Measurements from ENCODE around the gene GPR176.

The GPR176 gene

GRCh38 chr15:39963786-39964185 lies 43.7 kb upstream of the GPR176 start:
- TF ChIP-seq MAX (IDR thresholded peaks at IDR 0.05): no peak
- no peak for TF ChIP-seq TEAD4 (IDR thresholded peaks at IDR 0.05)
- TF ChIP-seq REST (IDR thresholded peaks at IDR 0.05; ENCODE audit: low read depth): no peak
- no peak for TF ChIP-seq CEBPB (IDR thresholded peaks at IDR 0.05)
- TF ChIP-seq NFIC (IDR thresholded peaks at IDR 0.05): no peak
- TF ChIP-seq USF1 (IDR thresholded peaks at IDR 0.05): no peak
- TF ChIP-seq RAD21 (IDR thresholded peaks at IDR 0.05; ENCODE audit: low read depth): no peak
- TF ChIP-seq YY1 (IDR thresholded peaks at IDR 0.05; ENCODE audit: low read depth): no peak
- TF ChIP-seq EGR1 (IDR thresholded peaks at IDR 0.05): no peak
- no peak for TF ChIP-seq TAF1 (IDR thresholded peaks at IDR 0.05; ENCODE audit: low read depth)

- TF ChIP-seq TEAD4 (IDR thresholded peaks at IDR 0.05) (no peak), USF1 (IDR thresholded peaks at IDR 0.05) (no peak), YY1 (IDR thresholded peaks at IDR 0.05; ENCODE audit: low read depth) (no peak), TCF12 (IDR thresholded peaks at IDR 0.05; ENCODE audit: low read depth) (no peak), EGR1 (IDR thresholded peaks at IDR 0.05) (no peak), FOXM1 (IDR thresholded peaks at IDR 0.05; ENCODE audit: borderline replicate concordance, low read depth) (no peak), MAX (IDR thresholded peaks at IDR 0.05) (no peak), TAF1 (IDR thresholded peaks at IDR 0.05; ENCODE audit: low read depth) (no peak), REST (IDR thresholded peaks at IDR 0.05; ENCODE audit: low read depth) (no peak), CREB1 (IDR thresholded peaks at IDR 0.05; ENCODE audit: low read depth) (no peak), CEBPB (IDR thresholded peaks at IDR 0.05) (no peak), RAD21 (IDR thresholded peaks at IDR 0.05; ENCODE audit: low read depth) (no peak), NFIC (IDR thresholded peaks at IDR 0.05) (no peak)
Observed at GRCh38 chr15:39961051-39961450, 41.0 kb upstream of the GPR176 start.

GRCh38 chr15:39960411-39960810 lies 40.3 kb upstream of the GPR176 start:
- no peak for TF ChIP-seq EP300 (IDR thresholded peaks at IDR 0.05; ENCODE audit: borderline replicate concordance)
- no peak for TF ChIP-seq CREB1 (IDR thresholded peaks at IDR 0.05; ENCODE audit: low read depth)
- no peak for TF ChIP-seq FOXM1 (IDR thresholded peaks at IDR 0.05; ENCODE audit: borderline replicate concordance, low read depth)
- no peak for TF ChIP-seq YY1 (IDR thresholded peaks at IDR 0.05; ENCODE audit: low read depth)
- TF ChIP-seq TEAD4 (IDR thresholded peaks at IDR 0.05): no peak
- no peak for TF ChIP-seq REST (IDR thresholded peaks at IDR 0.05; ENCODE audit: low read depth)
- TF ChIP-seq TAF1 (IDR thresholded peaks at IDR 0.05; ENCODE audit: low read depth): no peak
- no peak for TF ChIP-seq RAD21 (IDR thresholded peaks at IDR 0.05; ENCODE audit: low read depth)
- no peak for TF ChIP-seq USF1 (IDR thresholded peaks at IDR 0.05)
- TF ChIP-seq CEBPB (IDR thresholded peaks at IDR 0.05): no peak
- no peak for TF ChIP-seq EGR1 (IDR thresholded peaks at IDR 0.05)

- TF ChIP-seq NFIC (IDR thresholded peaks at IDR 0.05): no peak
- no peak for TF ChIP-seq TCF12 (IDR thresholded peaks at IDR 0.05; ENCODE audit: low read depth)
- TF ChIP-seq FOXM1 (IDR thresholded peaks at IDR 0.05; ENCODE audit: borderline replicate concordance, low read depth): no peak
- no peak for TF ChIP-seq TEAD4 (IDR thresholded peaks at IDR 0.05)
- no peak for TF ChIP-seq CEBPB (IDR thresholded peaks at IDR 0.05)
- no peak for TF ChIP-seq REST (IDR thresholded peaks at IDR 0.05; ENCODE audit: low read depth)
- no peak for TF ChIP-seq EP300 (IDR thresholded peaks at IDR 0.05; ENCODE audit: borderline replicate concordance)
- no peak for TF ChIP-seq YY1 (IDR thresholded peaks at IDR 0.05; ENCODE audit: low read depth)
- no peak for TF ChIP-seq EGR1 (IDR thresholded peaks at IDR 0.05)
- TF ChIP-seq USF1 (IDR thresholded peaks at IDR 0.05): no peak
- no peak for TF ChIP-seq ZBTB7A (IDR thresholded peaks at IDR 0.05; ENCODE audit: low read depth)
- no peak for TF ChIP-seq RAD21 (IDR thresholded peaks at IDR 0.05; ENCODE audit: low read depth)
- TF ChIP-seq CREB1 (IDR thresholded peaks at IDR 0.05; ENCODE audit: low read depth): no peak
- TF ChIP-seq MAX (IDR thresholded peaks at IDR 0.05): no peak
- no peak for TF ChIP-seq TAF1 (IDR thresholded peaks at IDR 0.05; ENCODE audit: low read depth)
Observed at GRCh38 chr15:39959411-39959810, 39.3 kb upstream of the GPR176 start.

All from Ishikawa (cell line).